GM12878 (cell line): Measurements from ENCODE around the gene PRDM15. TPM values are rescaled to one million over a fixed set of nuclear protein-coding genes. Genes with fewer than 3 reads are reported as not detected.
A peak's percentile ranks its signal among the peaks of the same experiment; 100 is the strongest.

Experiments
- ATAC-seq: fragments of 200-7000 bp; cut with Tn5 transposase; 3 replicates; pipeline ENCODE4 v1.9.1; 2020; ENCODE audit warnings: mild to moderate bottlenecking, moderate library complexity
- BruUV-seq: library from RNA; stranded (reverse); fragments of 400-500 nt; replicated peaks from 2 replicates; lab custom pipeline; 2021; lab: Mats Ljungman, UMichigan
- CTCF ChIA-PET: fragments of 300-600 bp; sonication (Branson Sonifier 250); formaldehyde crosslinking; extraction: SDS; loops from one replicate; lab custom pipeline; 2021; ENCODE audit warnings: inconsistent platforms; lab: Yijun Ruan, JAX
- POLR2A ChIA-PET: fragments of 350-600 bp; formaldehyde crosslinking; extraction: SDS; loops from one replicate; lab custom pipeline; 2021; ENCODE audit warnings: inconsistent platforms; lab: Charles Lee
- RAD21 ChIA-PET: fragments of 300-600 bp; sonication (Branson Sonifier 250); formaldehyde crosslinking; loops from one replicate; lab custom pipeline; 2023; ENCODE audit warnings: antibody characterized with exemption; ENCODE audit not compliant: unreplicated experiment; lab: Charles Lee
- SMC1A ChIA-PET: fragments of 300-600 bp; sonication (Branson Sonifier 250); formaldehyde crosslinking; loops from one replicate; lab custom pipeline; 2023; ENCODE audit not compliant: unreplicated experiment, uncharacterized antibody; lab: Charles Lee
- DNase-seq: peaks from one replicate; pipeline ENCODE4 v3.0.0-alpha.2; 2011; ENCODE audit warnings: low read depth, low spot score
- FAIRE-seq: peaks from 3 replicates; lab custom pipeline; 2011; peaks lifted over from hg19 to GRCh38; lab: Jason Lieb, UNC
- H2AFZ ChIP-seq: 2 replicates; pipeline ENCODE4 v1.6.0; 2011; ENCODE audit warnings: low read depth, low read length, control low read depth; ENCODE audit not compliant: control insufficient read depth
- H3K27ac ChIP-seq: 2 replicates; pipeline ENCODE4 v1.5.1; 2011; ENCODE audit warnings: control low read depth; ENCODE audit not compliant: control insufficient read depth, insufficient read depth
- H3K27me3 ChIP-seq, 2 experiments: replicated peaks in 1 of 2; 2 replicates each; pipeline versions ENCODE4 v1.6.0 to v1.6.1; 2011; ENCODE audit warnings: low read length in 1 of 2; ENCODE audit not compliant: control insufficient read depth in 2 of 2, insufficient read depth in 2 of 2
- H3K36me3 ChIP-seq, 2 experiments: 2 replicates each; pipeline ENCODE4 v1.5.1; 2011; ENCODE audit warnings: low read length in 1 of 2; ENCODE audit not compliant: control insufficient read depth in 2 of 2, insufficient read depth in 2 of 2
- H3K4me1 ChIP-seq: 2 replicates; pipeline ENCODE4 v1.6.1; 2011; ENCODE audit warnings: mild to moderate bottlenecking, low read length, moderate library complexity, mixed read lengths; ENCODE audit not compliant: control insufficient read depth, insufficient read depth
- H3K4me2 ChIP-seq: 2 replicates; pipeline ENCODE4 v1.6.0; 2011; ENCODE audit warnings: control low read depth; ENCODE audit not compliant: control insufficient read depth, insufficient read depth
- H3K4me3 ChIP-seq: fragments of 200-600 bp; sonication (generic); 2 replicates; pipeline ENCODE4 v1.5.1; 2016
- H3K79me2 ChIP-seq: 2 replicates; pipeline ENCODE4 v1.6.0; 2011; ENCODE audit warnings: low read length; ENCODE audit not compliant: control insufficient read depth, insufficient read depth
- H3K9ac ChIP-seq: 2 replicates; pipeline ENCODE4 v1.8.0; 2011; ENCODE audit warnings: low read length, control low read depth, mixed read lengths; ENCODE audit not compliant: control insufficient read depth, insufficient read depth
- H3K9me3 ChIP-seq: replicated peaks from 3 replicates; pipeline ENCODE4 v1.5.1; 2011; ENCODE audit warnings: mild to moderate bottlenecking, low read length; ENCODE audit not compliant: control insufficient read depth, insufficient read depth
- H4K20me1 ChIP-seq: 2 replicates; pipeline ENCODE4 v1.6.0; 2011; ENCODE audit not compliant: control insufficient read depth, insufficient read depth
- BHLHE40 ChIP-seq, 2 experiments: fragments of 450-650 bp in 1 of 2; IDR thresholded peaks; 2 replicates each; pipeline ENCODE4 v1.6.1; 2011 to 2017; ENCODE audit warnings: low read depth in 2 of 2, borderline replicate concordance in 1 of 2, improper control_type of control experiment in 1 of 2, low read length in 1 of 2, mild to moderate bottlenecking in 1 of 2
- CREM ChIP-seq: IDR thresholded peaks from 2 replicates; pipeline ENCODE4 v1.6.1; 2014; ENCODE audit warnings: antibody characterized with exemption, low read depth
- FOS ChIP-seq: IDR thresholded peaks from 3 replicates; pipeline ENCODE4 v1.6.1; 2011; ENCODE audit warnings: borderline replicate concordance; ENCODE audit not compliant: insufficient read length; ENCODE audit errors: extremely low read depth
- HDGF ChIP-seq: fragments of 450-650 bp; IDR thresholded peaks from 2 replicates; pipeline ENCODE4 v1.6.1; 2016; ENCODE audit warnings: antibody characterized with exemption
- IRF3 ChIP-seq: fragments of 450-650 bp; IDR thresholded peaks from 2 replicates; pipeline ENCODE4 v1.6.1; 2014; ENCODE audit warnings: mild to moderate bottlenecking
- MTA3 ChIP-seq: IDR thresholded peaks from 2 replicates; pipeline ENCODE4 v1.6.1; 2012; ENCODE audit warnings: low read length, inconsistent platforms, borderline replicate concordance
- ZBTB40 ChIP-seq: fragments of 450-650 bp; IDR thresholded peaks from 2 replicates; pipeline ENCODE4 v1.6.1; 2016; ENCODE audit warnings: mild to moderate bottlenecking, moderate library complexity, borderline replicate concordance
- ZNF274 ChIP-seq: IDR thresholded peaks from one replicate; pipeline ENCODE4 v1.8.0; 2011; ENCODE audit not compliant: insufficient read length, insufficient read depth
- ZZZ3 ChIP-seq: IDR thresholded peaks from 2 replicates; pipeline ENCODE4 v1.6.1; 2011; ENCODE audit warnings: low read depth; ENCODE audit not compliant: control insufficient read depth, insufficient read length
- WGBS: methylation state at CpG from one replicate; pipeline ENCODE4 v1.1.6; 2016; ENCODE audit warnings: low lambda C conversion rate; ENCODE audit not compliant: insufficient replicate concordance, insufficient coverage; ENCODE audit errors: missing lambda C conversion rate; 5-methylcytosine and 5-hydroxymethylcytosine counted together
- in situ Hi-C: fragments of 300-500 bp; cut with MboI; formaldehyde crosslinking; loops from 9 replicates; pipeline ENCODE4 v1.14.3; 2018; ENCODE audit warnings: mixed read lengths
- intact Hi-C: fragments of 100-400 bp; cut with micrococcal nuclease; formaldehyde crosslinking; loops from one replicate; pipeline ENCODE4 v1.14.2; 2022; ENCODE audit not compliant: unreplicated experiment
- polyA plus RNA-seq, 11 experiments: library from polyadenylated mRNA; depleted of rRNA in 4 of 11; unstranded in 6 of 11; stranded (reverse) in 5 of 11; fragments of >200 nt; fragmentation: Nextera tagmentation in 4 of 11; fragmentation: Illumina TruSeq in 1 of 11; extraction: Ambion mirVana in 4 of 11; extraction: Trizol in 1 of 11; gene quantifications; 1 replicate in 1 of 11; 2 replicates in 10 of 11; pipeline versions ENCODE4 v1.2.1 to v1.2.3, GENCODE V29; 2011 to 2016; ENCODE audit warnings: inconsistent platforms in 2 of 11, missing spikeins in 2 of 11, low read depth in 1 of 11
- total RNA-seq, 4 experiments: library from RNA; depleted of rRNA in 3 of 4; stranded (reverse); fragments of >200 nt in 3 of 4; fragmentation: Illumina TruSeq in 1 of 4; extraction: Trizol in 1 of 4; gene quantifications; 2 replicates each; pipeline versions ENCODE4 v1.2.1 to v1.2.3, GENCODE V29; 2013 to 2021

The PRDM15 gene
- total and polyA plus RNA-seq, 10 of the 15 experiments (the other 5 are each of a cell fraction or from before 2014, with no cell fraction given): 2.2 to 16.0 (median 8.6) TPM

DNA sequence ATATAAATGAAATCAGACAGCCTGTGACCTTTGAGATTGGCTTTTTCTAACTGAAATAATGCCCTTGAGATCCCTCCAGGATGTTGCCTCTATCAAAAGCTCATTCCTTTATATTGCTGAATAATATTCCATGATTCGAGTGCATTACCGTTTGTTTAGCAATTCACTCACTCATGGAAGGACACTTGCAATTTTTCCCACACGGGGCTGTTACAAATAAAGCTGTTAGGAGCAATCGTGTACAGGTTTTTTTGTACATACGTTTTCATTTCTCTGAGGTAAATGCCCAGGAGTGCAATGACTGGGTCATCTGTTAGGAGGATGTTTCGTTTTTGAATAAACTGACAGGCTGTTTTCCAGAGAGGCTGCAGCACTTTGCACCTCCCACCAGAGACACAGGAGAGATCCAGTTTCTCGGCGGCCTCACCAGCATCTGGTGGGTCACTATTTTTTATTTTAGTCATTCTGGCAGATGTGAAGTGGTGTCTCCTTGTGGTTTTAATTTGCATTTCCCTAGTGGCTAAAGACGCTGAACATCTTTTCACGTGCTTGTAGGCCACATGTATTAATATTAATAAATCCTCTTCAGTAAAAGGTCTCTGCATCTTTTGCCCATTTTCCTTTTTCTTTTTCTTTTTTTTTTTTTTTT is 11.0 kb downstream of the PRDM15 start (continued):
- TF ChIP-seq ZBTB40 (peak; percentile 71; the same call in 1 of the 2 replicates), CREM (no peak), FOS (no peak)
- TF ChIP-seq, all 136 proteins: peak for 43

DNA sequence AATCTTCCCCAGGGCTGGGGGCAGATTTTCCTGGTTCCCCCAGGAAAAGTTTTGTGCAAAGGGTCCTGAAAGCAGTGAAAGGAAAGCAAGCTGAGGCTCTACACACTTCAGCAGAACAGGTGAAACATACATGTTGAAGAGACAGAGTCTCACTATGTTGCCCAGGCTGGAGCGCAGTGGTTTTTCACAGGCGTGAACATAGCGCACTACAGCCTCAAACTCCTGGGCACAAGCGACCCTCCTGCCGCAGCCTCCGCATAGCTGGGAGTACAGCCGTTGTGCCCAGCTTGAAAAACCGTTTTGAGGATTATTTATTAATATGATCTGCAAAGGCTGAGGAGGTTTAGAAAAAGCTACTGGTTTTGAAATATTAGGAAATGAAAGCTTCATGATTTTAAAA is 11.8 kb downstream of the PRDM15 start:
- POLR2A ChIA-PET: interaction anchor here (3.2 kb wide), 1 partner anchor 11 kb away, joined by 14 read pairs; no protein-coding TSS in a partner anchor
- in situ Hi-C loops: no loop called here
- H3K27me3 ChIP-seq: no peaks in the 10 kb centered on the region
- no TSS peak for BruUV-seq
- intact Hi-C loops: loop anchor here (10.0 kb wide), 1 partner anchor 503 kb away; the partner anchor contains the start of gene MX2
- RAD21 ChIA-PET: interaction anchor here (0.7 to 4.5 kb wide), 4 partner anchors 12 to 250 kb away, joined by 3 to 28 read pairs (median 6); partner anchors contain the start of gene PRDM15
- SMC1A ChIA-PET: interaction anchor here (0.6 to 3.3 kb wide), 8 partner anchors 11 to 241 kb away, joined by 3 to 14 read pairs (median 3); no protein-coding TSS in a partner anchor
- no peaks in the 10 kb centered on the region; a peak in 1 of 4 replicates for H3K36me3 ChIP-seq
- CTCF ChIA-PET: interaction anchor here (0.7 to 3.2 kb wide), 4 partner anchors 10 to 255 kb away, joined by 3 to 15 read pairs (median 4); no protein-coding TSS in a partner anchor
- H4K20me1 ChIP-seq: no peaks in the 10 kb centered on the region
- FAIRE-seq (no peak), ATAC-seq (no peak), DNase-seq (no peak)
- no peak overlapping the region for H3K4me3 ChIP-seq
- H3K4me2 ChIP-seq: no peak overlapping the region; the same call in 1 of the 2 replicates
- H2AFZ ChIP-seq: no peak overlapping the region
- 87% methylated on average over 8 of the region's 8 CpGs for WGBS
- H3K79me2 ChIP-seq: peaks cover 35% of the 10 kb centered on the region
- peak overlapping the region; percentile 64 for H3K27ac ChIP-seq
- H3K4me1 ChIP-seq: peaks cover 57% of the 10 kb centered on the region
- TF ChIP-seq HDGF (no peak), BHLHE40 (IDR thresholded peaks at IDR 0.05; ENCODE audit: borderline replicate concordance in 1 of 2, low read depth in 2 of 2, low read length in 1 of 2) (no peak), ZZZ3 (no peak), IRF3 (no peak), MTA3 (no peak), FOS (no peak), ZNF274 (no peak)
- no peaks in the 10 kb centered on the region for H3K9me3 ChIP-seq
- peak overlapping the region; percentile 11; the same call in 1 of the 2 replicates for H3K9ac ChIP-seq
